HG03064 (cell line): ENCODE data around the gene IL22RA1.

Experiments used
- ATAC-seq: cut with Tn5 transposase; IDR thresholded peaks from one replicate; pipeline ENCODE4 v1.9.1; 2021; ENCODE audit warnings: low read depth; ENCODE audit not compliant: unreplicated experiment

The IL22RA1 gene

DNA sequence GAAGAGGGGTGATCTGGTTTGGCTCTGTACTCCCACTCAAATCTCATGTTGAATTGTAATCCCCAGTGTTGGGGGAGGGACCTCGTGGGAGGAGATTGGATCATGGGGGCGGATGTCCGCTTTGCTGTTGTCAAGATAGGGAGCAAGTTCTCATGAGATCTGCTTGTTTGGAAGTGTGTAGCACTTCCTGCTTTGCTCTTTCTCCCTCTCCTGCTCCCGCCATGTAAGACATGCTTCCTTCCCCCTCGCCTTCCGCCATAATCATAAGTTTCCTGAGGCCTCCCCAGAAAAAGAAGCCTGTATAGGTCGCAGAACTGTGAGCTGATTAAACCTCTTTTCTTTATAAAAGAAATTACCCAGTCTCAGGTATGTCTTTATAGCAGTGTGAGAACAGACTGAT lies 58.9 kb downstream of the IL22RA1 start:
- ATAC-seq = no peak

DNA sequence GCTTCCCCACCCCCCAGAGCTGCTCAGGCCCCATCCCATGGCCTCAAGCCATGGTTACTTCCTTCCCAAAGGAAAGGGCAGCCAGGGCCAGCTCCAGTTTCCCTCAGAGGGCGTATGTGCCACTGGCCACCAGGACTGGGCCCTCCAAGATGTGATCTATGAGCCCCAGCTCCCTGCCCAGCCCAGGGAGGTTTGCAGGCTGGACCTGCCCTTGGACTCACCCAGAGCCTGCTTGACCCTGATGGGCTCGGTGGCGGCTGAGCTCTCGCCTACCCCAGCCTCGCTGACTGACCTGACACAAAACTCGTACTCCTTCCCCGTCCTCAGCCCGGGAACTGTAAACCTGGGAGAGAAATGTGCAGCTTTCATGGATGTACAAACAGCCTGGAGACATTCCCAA lies 60.6 kb downstream of the IL22RA1 start:
- ATAC-seq = no peak

DNA sequence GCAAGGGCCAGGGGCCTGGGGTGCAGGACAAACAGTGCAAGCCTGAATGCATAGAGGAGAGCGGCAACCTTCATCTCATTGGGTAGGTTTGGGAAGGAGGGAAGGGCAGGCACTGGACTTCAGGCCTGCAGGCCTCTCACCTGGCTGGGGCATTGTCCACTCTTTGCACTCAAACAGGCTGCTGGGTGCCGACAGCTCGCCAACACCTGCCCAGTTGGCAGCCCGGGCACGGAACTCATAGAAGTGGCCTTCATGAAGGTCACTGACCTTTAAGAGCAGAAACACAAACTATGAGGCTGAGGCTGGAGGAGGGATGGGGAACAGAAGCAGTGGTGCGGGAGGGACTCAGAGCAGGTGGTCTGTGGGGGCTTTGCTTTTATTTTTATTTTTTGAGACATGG lies 61.8 kb downstream of the IL22RA1 start:
- no peak for ATAC-seq

DNA sequence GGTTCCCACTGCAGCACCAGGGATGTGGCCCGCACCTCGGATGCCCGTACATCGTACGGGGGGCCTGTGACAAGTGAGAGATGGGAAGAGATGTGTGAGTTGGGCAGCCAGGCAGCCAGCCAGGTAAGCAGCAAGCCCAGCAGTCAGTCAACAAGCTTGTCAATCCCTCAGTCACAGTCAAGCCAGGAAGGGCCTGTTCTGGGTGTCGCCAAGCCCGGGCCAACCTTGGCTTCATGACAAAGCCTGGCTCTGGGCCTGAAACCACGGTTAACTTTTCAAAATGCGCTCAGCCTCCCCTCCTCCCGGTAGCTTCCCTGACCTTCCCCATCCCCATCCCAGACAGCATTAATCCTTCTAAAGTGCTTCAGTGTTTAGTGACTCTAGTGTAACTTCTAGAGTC lies 62.8 kb downstream of the IL22RA1 start:
- ATAC-seq = no peak

DNA sequence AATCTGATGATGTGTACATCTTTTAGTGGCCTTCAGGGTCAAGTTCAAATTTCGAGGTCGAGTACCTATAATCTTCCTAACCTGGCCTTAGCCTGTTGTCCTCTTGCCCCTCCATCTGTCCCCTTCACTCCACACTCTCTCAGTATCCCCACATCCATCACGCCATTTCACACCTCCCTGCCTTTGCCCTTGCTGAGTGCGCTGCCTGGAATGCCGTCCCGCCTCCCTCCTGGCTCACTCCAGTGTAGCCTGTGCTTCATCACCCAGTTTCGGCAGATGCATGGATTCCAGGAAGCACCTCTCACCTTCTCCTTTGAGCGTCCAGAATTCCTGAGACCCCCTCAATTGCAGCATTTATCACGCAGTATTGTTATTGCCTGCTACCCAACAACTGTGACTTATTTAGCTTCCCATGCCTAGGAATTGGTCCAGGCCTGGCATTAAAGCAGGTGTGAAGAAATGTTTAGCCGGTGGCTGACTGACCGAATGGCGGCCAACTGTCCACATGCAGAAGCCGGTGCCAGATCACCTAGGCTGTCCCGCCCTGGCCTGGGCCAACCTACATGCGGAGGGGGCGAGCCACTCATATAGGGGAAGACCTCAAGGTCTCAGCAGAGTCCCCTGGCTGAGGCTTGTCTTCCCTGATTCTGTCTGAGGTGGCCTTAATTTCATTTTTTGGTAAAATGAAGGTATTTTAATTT lies 65.5 kb downstream of the IL22RA1 start:
- ATAC-seq = no peak

DNA sequence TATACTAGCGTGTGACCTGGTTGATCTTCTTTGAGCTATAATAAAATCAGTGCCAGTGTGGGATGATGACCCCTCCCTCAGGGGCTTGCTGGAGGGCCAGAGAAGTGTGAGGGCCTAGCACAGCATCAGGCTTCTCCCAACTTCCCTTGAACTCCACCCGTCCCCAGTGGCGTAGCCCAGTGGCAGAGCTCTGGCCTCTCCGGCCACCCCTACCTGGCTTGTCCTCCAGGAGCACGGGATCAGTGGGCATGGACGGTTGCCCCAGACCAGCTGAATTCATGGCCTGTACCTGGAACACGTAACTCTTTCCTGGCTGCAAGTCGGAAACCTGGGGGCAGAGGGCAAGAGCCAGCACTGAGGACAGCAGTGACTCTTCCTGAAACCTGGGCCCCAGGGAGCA lies 67.0 kb downstream of the IL22RA1 start:
- no peak for ATAC-seq

DNA sequence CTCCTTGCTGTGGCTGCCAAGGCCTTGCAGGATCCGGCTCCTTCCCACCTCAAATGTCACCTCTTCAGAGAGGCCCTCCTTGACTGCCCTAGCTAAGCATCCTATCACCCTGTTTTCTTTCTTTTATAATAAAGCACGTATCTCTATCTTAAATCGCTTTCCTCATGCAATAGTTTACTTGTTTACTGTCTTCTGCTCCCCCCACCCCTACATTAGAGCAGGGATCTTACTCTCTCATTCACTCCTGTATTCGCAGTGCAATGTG lies 67.4 kb downstream of the IL22RA1 start:
- ATAC-seq = no peak

DNA sequence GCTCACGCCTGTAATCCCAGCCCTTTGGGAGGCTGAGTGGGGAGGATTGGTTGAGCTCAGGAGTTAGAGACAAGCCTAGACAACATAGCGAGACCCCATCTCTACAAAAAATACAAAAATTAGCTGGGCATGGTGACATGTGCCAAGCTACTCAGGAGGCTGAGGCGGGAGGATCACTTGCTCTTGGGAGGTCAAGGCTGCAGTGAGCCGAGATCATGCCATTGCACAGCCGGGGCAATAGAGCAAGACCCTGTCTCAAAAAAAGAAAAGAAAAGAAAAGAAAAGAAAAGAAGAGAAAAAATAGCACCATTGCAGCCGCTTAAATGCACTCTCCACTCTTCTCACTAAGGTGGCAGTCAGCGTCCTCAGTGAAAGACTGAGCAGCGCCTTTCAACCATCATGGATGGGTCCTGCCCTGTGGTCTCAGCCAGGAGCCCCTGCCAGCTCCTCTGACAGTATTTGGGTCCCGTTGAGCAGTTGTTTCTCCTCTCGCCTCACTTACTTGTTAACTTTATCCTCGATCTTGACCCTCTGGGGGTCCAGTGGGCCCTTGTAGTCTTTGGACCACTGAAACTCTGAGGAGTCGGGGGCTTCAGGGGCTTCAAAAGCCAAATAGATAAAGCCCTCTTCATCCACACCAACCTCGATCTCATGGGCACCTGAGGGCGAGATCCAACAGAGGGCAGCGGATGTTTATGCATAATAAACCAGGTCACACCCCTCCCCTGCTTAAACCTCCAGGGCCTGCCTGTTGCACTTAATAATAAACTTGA lies 67.9 kb downstream of the IL22RA1 start:
- ATAC-seq = no peak

DNA sequence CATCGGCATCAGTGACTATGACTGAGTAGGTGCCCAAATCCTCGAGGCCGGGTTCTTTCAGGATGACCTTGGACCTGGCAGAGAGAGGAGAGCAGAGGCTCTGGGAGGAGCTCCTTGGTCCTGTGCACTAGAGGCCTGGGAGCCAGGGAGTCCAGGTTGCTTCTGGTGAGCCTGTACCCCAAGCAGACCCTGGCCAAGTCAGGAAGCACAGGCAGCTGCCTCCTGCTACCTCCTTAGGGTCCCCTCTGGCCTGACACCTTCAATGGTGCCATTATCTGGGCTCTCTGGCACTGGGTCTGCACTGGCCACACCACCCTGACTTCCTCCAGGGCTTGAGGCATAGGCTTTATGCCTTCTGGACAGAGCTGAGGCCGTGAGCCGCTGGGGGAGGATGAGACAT lies 68.7 kb downstream of the IL22RA1 start:
- ATAC-seq = no peak

DNA sequence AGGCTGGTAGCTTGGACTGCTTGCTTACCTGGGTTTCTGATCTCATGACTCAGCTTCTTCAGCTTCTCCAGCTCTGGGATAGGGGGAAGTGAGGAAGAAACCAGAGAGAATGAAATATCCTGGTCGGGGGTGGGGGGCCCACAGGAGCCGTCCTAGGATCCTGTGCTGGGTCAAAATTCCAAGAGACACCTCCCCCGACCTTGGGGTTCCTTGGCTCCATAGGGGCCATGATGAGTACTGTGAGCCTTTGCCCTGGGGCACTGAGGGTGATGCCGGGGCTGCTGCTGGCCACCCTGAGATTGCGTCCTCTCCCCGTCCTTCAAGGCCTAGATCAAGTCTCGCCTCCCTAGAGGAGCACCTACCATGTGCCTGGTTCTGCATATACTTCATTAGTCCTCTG lies 71.0 kb downstream of the IL22RA1 start:
- no peak for ATAC-seq

DNA sequence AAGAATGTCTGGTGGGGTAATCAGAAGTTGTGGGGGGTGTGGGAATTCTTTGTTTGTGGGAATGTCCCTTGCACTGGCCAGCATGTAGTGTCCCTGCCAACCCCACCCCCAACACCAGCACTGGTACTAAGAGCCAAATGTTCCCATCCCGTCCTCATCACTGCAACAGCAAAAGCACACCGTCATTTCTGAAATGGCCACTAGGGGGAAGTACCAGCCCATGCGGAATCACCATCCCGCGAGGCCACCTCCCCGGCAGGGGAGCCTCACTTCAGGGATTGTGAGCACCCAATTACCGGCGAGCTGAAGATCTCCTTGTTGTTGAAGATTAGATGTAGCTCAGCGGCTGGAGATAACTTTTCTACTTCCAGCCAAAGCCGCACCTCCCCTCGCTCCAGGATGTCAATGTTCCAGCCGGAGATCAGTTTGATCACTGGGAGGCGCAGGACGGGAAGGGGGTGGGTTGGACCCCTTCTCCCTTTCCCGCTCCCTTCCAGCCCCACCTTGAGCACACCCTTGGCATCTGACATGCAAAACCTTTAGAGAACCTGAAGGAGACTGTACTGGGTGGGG lies 72.0 kb downstream of the IL22RA1 start:
- no peak for ATAC-seq

DNA sequence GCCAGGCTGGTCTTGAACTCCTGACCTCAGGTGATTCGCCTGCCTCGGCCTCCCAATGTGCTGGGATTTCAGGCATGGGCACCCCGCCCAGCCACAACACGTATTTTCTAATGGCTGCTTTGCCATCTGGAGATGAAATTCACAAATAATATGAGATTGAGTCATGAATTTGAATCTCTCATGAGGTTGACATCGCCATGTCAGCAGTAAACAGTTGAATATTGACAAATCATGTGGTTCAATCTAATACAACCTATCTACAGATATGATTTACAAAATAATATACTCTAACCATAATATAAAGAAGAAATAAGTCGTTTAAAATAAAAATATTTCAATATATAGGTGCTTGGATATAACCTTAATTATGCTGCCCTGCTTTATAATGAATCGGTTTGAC lies 73.1 kb downstream of the IL22RA1 start:
- no peak for ATAC-seq
